IPS DF 6.9 (cell line): ENCODE results near the gene CABLES1.
"Not testable (repeated sequence)": the region's sequence is repeated elsewhere in the genome, so short reads cannot be mapped to it uniquely, and the experiment has no call there.

Experiments used
- DNase-seq: peaks from one replicate; pipeline ENCODE4 v3.0.0-alpha.2; 2013; ENCODE audit warnings: low read depth, low spot score
- H3K27ac ChIP-seq: one replicate; pipeline ENCODE4 v1.5.1; 2013; ENCODE audit warnings: low read length, control low read depth
- H3K27me3 ChIP-seq: 2 replicates; pipeline ENCODE4 v1.6.1; 2013; ENCODE audit warnings: mild to moderate bottlenecking, low read length; ENCODE audit not compliant: control insufficient read depth, insufficient read depth
- H3K36me3 ChIP-seq: 2 replicates; pipeline ENCODE4 v1.6.1; 2013; ENCODE audit warnings: low read length; ENCODE audit not compliant: control insufficient read depth, insufficient read depth
- H3K4me1 ChIP-seq: 2 replicates; pipeline ENCODE4 v1.6.1; 2013; ENCODE audit warnings: low read length; ENCODE audit not compliant: control insufficient read depth, insufficient read depth
- H3K4me3 ChIP-seq: 2 replicates; pipeline ENCODE4 v1.5.1; 2013; ENCODE audit warnings: mild to moderate bottlenecking, low read length
- H3K9me3 ChIP-seq: 2 replicates; pipeline ENCODE4 v1.6.1; 2013; ENCODE audit warnings: low read length, inconsistent platforms; ENCODE audit not compliant: control insufficient read depth, insufficient read depth
- WGBS: extraction: QIAGEN DNeasy Blood & Tissue Kit; methylation state at CpG from one replicate; pipeline ENCODE4 v1.1.7; 2013; ENCODE audit warnings: mixed read lengths, missing lambda C conversion rate; ENCODE audit not compliant: insufficient read length, insufficient coverage; 5-methylcytosine and 5-hydroxymethylcytosine counted together

Gene CABLES1

GRCh38 chr18:23235336-23235735 lies 100.1 kb downstream of the CABLES1 start:
- no CpG with 5 or more reads among the region's 5 CpGs for WGBS
- no peak overlapping the region for H3K27ac ChIP-seq
- H3K4me1 ChIP-seq: peaks cover 8% of the 10 kb centered on the region

GRCh38 chr18:23235860-23236259 lies 100.6 kb downstream of the CABLES1 start:
- H3K4me1 ChIP-seq: peaks cover 8% of the 10 kb centered on the region
- H3K27me3 ChIP-seq: no peaks in the 10 kb centered on the region
- H3K36me3 ChIP-seq: peaks cover 17% of the 10 kb centered on the region; the same call in 1 of the 2 replicates
- no peak overlapping the region for H3K4me3 ChIP-seq
- no peak for DNase-seq
- no CpG with 5 or more reads among the region's 11 CpGs for WGBS
- H3K9me3 ChIP-seq: no peaks in the 10 kb centered on the region
- no peak overlapping the region for H3K27ac ChIP-seq

More at GRCh38 chr18:23235336-23235735, 100.1 kb downstream of the CABLES1 start:
- DNase-seq: no peak
- peaks cover 17% of the 10 kb centered on the region; the same call in 1 of the 2 replicates for H3K36me3 ChIP-seq
- no peaks in the 10 kb centered on the region for H3K27me3 ChIP-seq
- H3K9me3 ChIP-seq: no peaks in the 10 kb centered on the region
- no peak overlapping the region for H3K4me3 ChIP-seq

- Histone ChIP-seq H3K36me3 (peaks cover 17% of the 10 kb centered on the region; the same call in 1 of the 2 replicates), H3K27me3 (no peaks in the 10 kb centered on the region), H3K4me1 (peaks cover 6% of the 10 kb centered on the region), H3K4me3 (no peak overlapping the region), H3K9me3 (no peaks in the 10 kb centered on the region), H3K27ac (no peak overlapping the region)
- no peak for DNase-seq
- no CpG with 5 or more reads among the region's 13 CpGs for WGBS
These were observed 101.7 kb downstream of the CABLES1 start for GRCh38 chr18:23236876-23237468.

GRCh38 chr18:23237524-23238151 lies 102.4 kb downstream of the CABLES1 start:
- Histone ChIP-seq H3K9me3 (no peaks in the 10 kb centered on the region), H3K4me3 (no peak overlapping the region), H3K27me3 (no peaks in the 10 kb centered on the region), H3K36me3 (peaks cover 17% of the 10 kb centered on the region; the same call in 1 of the 2 replicates), H3K4me1 (peaks cover 6% of the 10 kb centered on the region), H3K27ac (no peak overlapping the region)
- no peak for DNase-seq
- no CpG with 5 or more reads among the region's 17 CpGs for WGBS

GRCh38 chr18:23238152-23238531 lies 102.9 kb downstream of the CABLES1 start:
- Histone ChIP-seq H3K9me3 (no peaks in the 10 kb centered on the region), H3K27ac (no peak overlapping the region), H3K36me3 (peaks cover 17% of the 10 kb centered on the region; the same call in 1 of the 2 replicates), H3K27me3 (no peaks in the 10 kb centered on the region), H3K4me1 (peaks cover 6% of the 10 kb centered on the region), H3K4me3 (no peak overlapping the region)
- DNase-seq: no peak
- no CpG with 5 or more reads among the region's 7 CpGs for WGBS

GRCh38 chr18:23238651-23239349 lies 103.5 kb downstream of the CABLES1 start:
- DNase-seq: no peak
- no peaks in the 10 kb centered on the region for H3K9me3 ChIP-seq
- H3K4me1 ChIP-seq: peaks cover 6% of the 10 kb centered on the region
- H3K27me3 ChIP-seq: no peaks in the 10 kb centered on the region
- H3K27ac ChIP-seq: no peak overlapping the region
- H3K36me3 ChIP-seq: peaks cover 17% of the 10 kb centered on the region; the same call in 1 of the 2 replicates
- no peak overlapping the region for H3K4me3 ChIP-seq
- no CpG with 5 or more reads among the region's 12 CpGs for WGBS

GRCh38 chr18:23239350-23239692 lies 104.0 kb downstream of the CABLES1 start:
- no peak for DNase-seq
- H3K4me3 ChIP-seq: no peak overlapping the region
- no peak overlapping the region for H3K27ac ChIP-seq
- no CpG with 5 or more reads among the region's 7 CpGs for WGBS
- H3K9me3 ChIP-seq: no peaks in the 10 kb centered on the region
- peaks cover 17% of the 10 kb centered on the region; the same call in 1 of the 2 replicates for H3K36me3 ChIP-seq
- H3K27me3 ChIP-seq: no peaks in the 10 kb centered on the region
- H3K4me1 ChIP-seq: peaks cover 6% of the 10 kb centered on the region

- Histone ChIP-seq H3K27ac (no peak overlapping the region), H3K27me3 (no peaks in the 10 kb centered on the region), H3K9me3 (no peaks in the 10 kb centered on the region), H3K4me1 (peaks cover 6% of the 10 kb centered on the region), H3K4me3 (no peak overlapping the region), H3K36me3 (peaks cover 11% of the 10 kb centered on the region; the same call in 1 of the 2 replicates)
- no peak for DNase-seq
- no CpG with 5 or more reads among the region's 10 CpGs for WGBS
These were observed 104.8 kb downstream of the CABLES1 start for GRCh38 chr18:23239885-23240608.

GRCh38 chr18:23240609-23240930 lies 105.3 kb downstream of the CABLES1 start:
- Histone ChIP-seq H3K4me1 (peaks cover 6% of the 10 kb centered on the region), H3K36me3 (peaks cover 11% of the 10 kb centered on the region; the same call in 1 of the 2 replicates), H3K27ac (no peak overlapping the region)

GRCh38 chr18:23241833-23242496 lies 106.7 kb downstream of the CABLES1 start:
- not testable (repeated sequence) for H3K27me3 ChIP-seq, DNase-seq, H3K4me3 ChIP-seq, H3K9me3 ChIP-seq, H3K36me3 ChIP-seq, H3K4me1 ChIP-seq, H3K27ac ChIP-seq
- WGBS: no CpG with 5 or more reads among the region's 11 CpGs

More at GRCh38 chr18:23240609-23240930, 105.3 kb downstream of the CABLES1 start:
- Histone ChIP-seq H3K9me3 (no peaks in the 10 kb centered on the region), H3K4me3 (no peak overlapping the region), H3K27me3 (no peaks in the 10 kb centered on the region)
- no CpG with 5 or more reads among the region's 4 CpGs for WGBS
- no peak for DNase-seq
